HepG2 (cell line): ENCODE measurements around the gene PDYN. TPM values are rescaled to one million over a fixed set of nuclear protein-coding genes. Genes with fewer than 3 reads are reported as not detected.

Experiments
- ATAC-seq: fragments of 200-7000 bp; cut with Tn5 transposase; 3 replicates; pipeline ENCODE4 v1.9.1; 2020; ENCODE audit warnings: mild to moderate bottlenecking, moderate library complexity
- BruUV-seq: library from RNA; stranded (reverse); fragments of 400-500 nt; replicated peaks from 2 replicates; lab custom pipeline; 2021; lab: Mats Ljungman, UMichigan
- CTCF ChIA-PET: fragments of 300-600 bp; formaldehyde crosslinking; extraction: SDS; loops from one replicate; lab custom pipeline; 2021; ENCODE audit warnings: low total read pairs, inconsistent platforms, low intra/inter-chr PET ratio; lab: Yijun Ruan, JAX
- POLR2A ChIA-PET: fragments of 350-600 bp; sonication (Branson Sonifier 250); formaldehyde crosslinking; loops from one replicate; lab custom pipeline; 2020; ENCODE audit warnings: antibody characterized with exemption, inconsistent platforms; lab: Yijun Ruan, JAX
- DNase-seq: peaks from one replicate; pipeline ENCODE4 v3.0.0-alpha.2; 2015; ENCODE audit warnings: low spot score
- FAIRE-seq: peaks from 3 replicates; lab custom pipeline; 2011; peaks lifted over from hg19 to GRCh38; lab: Jason Lieb, UNC
- H2AFZ ChIP-seq: one replicate; pipeline ENCODE4 v1.6.1; 2011; ENCODE audit warnings: low read length, inconsistent platforms
- H3K27ac ChIP-seq: fragments of 300-600 bp; 3 replicates; pipeline ENCODE4 v1.8.0; 2011; ENCODE audit warnings: mixed run types, mild to moderate bottlenecking, mixed read lengths, low read length, inconsistent platforms; ENCODE audit not compliant: insufficient read depth; ENCODE audit errors: extremely low read length
- H3K27me3 ChIP-seq, 2 experiments: fragments of 200-600 bp in 1 of 2; 2 replicates in 1 of 2; 3 replicates in 1 of 2; pipeline versions ENCODE4 v1.6.0 to v1.8.0; 2011; ENCODE audit warnings: low read length in 2 of 2, mild to moderate bottlenecking in 2 of 2, moderate library complexity in 2 of 2, inconsistent platforms in 1 of 2; ENCODE audit not compliant: insufficient read depth in 2 of 2, control insufficient read depth in 1 of 2
- H3K36me3 ChIP-seq, 2 experiments: fragments of 200-600 bp in 1 of 2; replicated peaks in 1 of 2; 2 replicates in 1 of 2; 3 replicates in 1 of 2; pipeline versions ENCODE4 v1.5.1 to v1.8.0; 2011; ENCODE audit warnings: low read length in 2 of 2, inconsistent platforms in 1 of 2; ENCODE audit not compliant: insufficient read depth in 2 of 2, control insufficient read depth in 1 of 2
- H3K4me1 ChIP-seq: 2 replicates; pipeline ENCODE4 v1.5.1; 2012; ENCODE audit warnings: low read length, inconsistent platforms; ENCODE audit not compliant: insufficient read depth
- H3K4me2 ChIP-seq: 2 replicates; pipeline ENCODE4 v1.6.0; 2011; ENCODE audit warnings: low read depth, low read length, inconsistent platforms
- H3K4me3 ChIP-seq, 3 experiments: fragments of 200-600 bp in 1 of 3; sonication (generic), shearing (Covaris generic) in 1 of 3; replicated peaks in 1 of 3; 2 replicates each; pipeline ENCODE4 v1.5.1; 2011 to 2016; ENCODE audit warnings: low read length in 3 of 3, inconsistent platforms in 2 of 3, low read depth in 2 of 3, mild to moderate bottlenecking in 2 of 3, control low read depth in 1 of 3, mixed read lengths in 1 of 3; ENCODE audit not compliant: insufficient read depth in 1 of 3
- H3K79me2 ChIP-seq: one replicate; pipeline ENCODE4 v1.6.1; 2011; ENCODE audit warnings: low read length, inconsistent platforms; ENCODE audit not compliant: insufficient read depth
- H3K9ac ChIP-seq: 2 replicates; pipeline ENCODE4 v1.6.0; 2011; ENCODE audit warnings: mild to moderate bottlenecking, low read depth, low read length, inconsistent platforms; ENCODE audit not compliant: insufficient read depth
- H3K9me3 ChIP-seq: 2 replicates; pipeline ENCODE4 v1.5.1; 2012; ENCODE audit warnings: mild to moderate bottlenecking, low read length
- H4K20me1 ChIP-seq: 2 replicates; pipeline ENCODE4 v1.6.0; 2011; ENCODE audit warnings: inconsistent platforms, mild to moderate bottlenecking, low read length, moderate library complexity; ENCODE audit not compliant: insufficient read depth
- GRHL1 ChIP-seq: sonication (generic); formaldehyde crosslinking; conservative IDR thresholded peaks from 2 replicates; pipeline ENCODE4 v1.8.0; 2022; ENCODE audit warnings: missing genetic modification reagents
- MEIS1 ChIP-seq: sonication (generic); formaldehyde crosslinking; IDR thresholded peaks from 2 replicates; pipeline ENCODE4 v1.9.0; 2021; ENCODE audit warnings: mild to moderate bottlenecking, missing genetic modification reagents, moderate library complexity, borderline replicate concordance
- NFE2 ChIP-seq: sonication (generic); formaldehyde crosslinking; IDR thresholded peaks from 2 replicates; pipeline ENCODE4 v1.4.0; 2020; ENCODE audit warnings: missing genetic modification reagents
- NFE2L1 ChIP-seq: sonication (generic); formaldehyde crosslinking; IDR thresholded peaks from 2 replicates; pipeline ENCODE4 v1.4.0; 2020; ENCODE audit warnings: missing genetic modification reagents, mild to moderate bottlenecking, borderline replicate concordance
- ZNF230 ChIP-seq: sonication (generic); formaldehyde crosslinking; IDR thresholded peaks from 2 replicates; pipeline ENCODE4 v1.4.0; 2020; ENCODE audit warnings: mild to moderate bottlenecking, missing genetic modification reagents
- ZNF234 ChIP-seq: sonication (generic); formaldehyde crosslinking; conservative IDR thresholded peaks from 2 replicates; pipeline ENCODE4 v1.5.1; 2020; ENCODE audit warnings: mild to moderate bottlenecking, missing genetic modification reagents
- ZNF33B ChIP-seq: sonication (generic); formaldehyde crosslinking; IDR thresholded peaks from 2 replicates; pipeline ENCODE4 v1.5.1; 2020; ENCODE audit warnings: mild to moderate bottlenecking, missing genetic modification reagents
- WGBS: methylation state at CpG from one replicate; pipeline ENCODE4 v1.1.6; 2017; ENCODE audit warnings: low lambda C conversion rate; 5-methylcytosine and 5-hydroxymethylcytosine counted together
- in situ Hi-C: cut with HindIII; loops from 2 replicates; pipeline ENCODE4 v1.10.0; 2017; ENCODE audit warnings: low pct_unique_long_range_greater_than_20kb; ENCODE audit not compliant: extremely low pct_ligation_motif_present
- intact Hi-C: fragments of 100-400 bp; cut with micrococcal nuclease; formaldehyde crosslinking; loops from one replicate; pipeline ENCODE4 v1.10.0; 2022; ENCODE audit not compliant: unreplicated experiment
- polyA plus RNA-seq, 8 experiments: library from polyadenylated mRNA; depleted of rRNA in 3 of 8; stranded (reverse) in 7 of 8; unstranded in 1 of 8; fragments of >200 nt; fragmentation: Illumina TruSeq in 4 of 8; extraction: Trizol in 4 of 8; gene quantifications; 2 replicates each; pipeline versions ENCODE4 v1.2.1 to v1.2.3, GENCODE V29; 2011 to 2016; ENCODE audit warnings: low read depth in 4 of 8, missing spikeins in 1 of 8, mixed read lengths in 1 of 8; ENCODE audit not compliant: insufficient read depth in 1 of 8
- total RNA-seq, 5 experiments: library from RNA; depleted of rRNA; stranded (reverse); fragments of >200 nt; fragmentation: Illumina TruSeq; extraction: Trizol; gene quantifications; 2 replicates each; pipeline ENCODE4 v1.2.3, GENCODE V29; 2016; ENCODE audit warnings: low read depth in 1 of 5

PDYN gene
- total and polyA plus RNA-seq, 2 of the 13 experiments (the other 11 are each of a cell fraction or from before 2014, with no cell fraction given), result not detected

- no peak; the same call in 2 of the 3 replicates for ATAC-seq
- H3K4me2 ChIP-seq, result no peak overlapping the region
- no peak overlapping the region for H3K27ac ChIP-seq
- no peaks in the 10 kb centered on the region for H3K36me3 ChIP-seq
- intact Hi-C loops, result no loop called here
- TF ChIP-seq ZNF234 (CRISPR knock-in tag) (no peak), NFE2L1 (CRISPR knock-in tag) (no peak), MEIS1 (CRISPR knock-in tag) (no peak), ZNF230 (CRISPR knock-in tag) (no peak), NFE2 (CRISPR knock-in tag) (no peak), ZNF33B (CRISPR knock-in tag) (no peak), GRHL1 (CRISPR knock-in tag) (no peak)
- no peak for DNase-seq
- no peaks in the 10 kb centered on the region for H4K20me1 ChIP-seq
- WGBS, result 31% methylated on average over 15 of the region's 15 CpGs
- BruUV-seq, result no TSS peak
- H3K4me1 ChIP-seq, result no peaks in the 10 kb centered on the region
- H2AFZ ChIP-seq, result no peak overlapping the region
- H3K27me3 ChIP-seq, result peaks cover 10 to 53% of the 10 kb centered on the region in 2 experiments
- CTCF ChIA-PET, result no interaction called here
- no peak overlapping the region for H3K4me3 ChIP-seq
- no peaks in the 10 kb centered on the region for H3K9me3 ChIP-seq
- POLR2A ChIA-PET, result no interaction called here
- no peak for FAIRE-seq
- H3K9ac ChIP-seq, result no peak overlapping the region
- H3K79me2 ChIP-seq, result no peaks in the 10 kb centered on the region
- in situ Hi-C loops, result no loop called here
Observed at GRCh38 chr20:1997483-1998192, 3.8 kb upstream of the PDYN start.
